Ovary (tissue), 3 donors: ENCODE measurements around the gene SPAG16.

Experiments used
- EP300 ChIP-seq: sonication (generic); formaldehyde crosslinking; IDR thresholded peaks from one replicate; pipeline ENCODE4 v1.6.1; 2017; ENCODE audit warnings: antibody characterized with exemption
- TF ChIP-seq, protein P1 (sequence below), 3 donors: fragments of 450-650 bp in 2 of 3; fragments of 200-600 bp in 1 of 3; IDR thresholded peaks; one replicate each; pipeline versions ENCODE4 v1.5.1 to v1.8.0; 2016 to 2022; ENCODE audit warnings: antibody characterized with exemption in 3 of 3, mild to moderate bottlenecking in 1 of 3
- donor health status: DM: no; HTN: no; CAD: no.

DNA sequence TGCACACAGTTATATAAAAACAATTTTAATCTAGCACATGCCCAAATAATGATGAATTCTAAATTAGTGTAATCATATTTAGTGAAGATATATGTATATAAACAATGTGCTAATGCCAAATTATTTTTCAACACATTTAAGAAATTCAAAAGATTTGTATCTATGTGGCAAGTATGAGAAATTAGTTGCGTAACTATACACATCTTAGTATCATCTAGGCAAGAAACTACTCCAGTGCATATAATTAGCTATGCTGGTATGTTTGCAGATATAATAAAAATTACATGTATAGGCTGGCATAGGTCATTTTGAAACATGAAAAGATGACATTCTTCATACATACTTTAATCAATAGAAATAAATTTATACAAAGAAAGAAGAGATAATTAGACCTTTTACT is 874.6 kb downstream of the SPAG16 start:
- TF ChIP-seq, protein P1, sequence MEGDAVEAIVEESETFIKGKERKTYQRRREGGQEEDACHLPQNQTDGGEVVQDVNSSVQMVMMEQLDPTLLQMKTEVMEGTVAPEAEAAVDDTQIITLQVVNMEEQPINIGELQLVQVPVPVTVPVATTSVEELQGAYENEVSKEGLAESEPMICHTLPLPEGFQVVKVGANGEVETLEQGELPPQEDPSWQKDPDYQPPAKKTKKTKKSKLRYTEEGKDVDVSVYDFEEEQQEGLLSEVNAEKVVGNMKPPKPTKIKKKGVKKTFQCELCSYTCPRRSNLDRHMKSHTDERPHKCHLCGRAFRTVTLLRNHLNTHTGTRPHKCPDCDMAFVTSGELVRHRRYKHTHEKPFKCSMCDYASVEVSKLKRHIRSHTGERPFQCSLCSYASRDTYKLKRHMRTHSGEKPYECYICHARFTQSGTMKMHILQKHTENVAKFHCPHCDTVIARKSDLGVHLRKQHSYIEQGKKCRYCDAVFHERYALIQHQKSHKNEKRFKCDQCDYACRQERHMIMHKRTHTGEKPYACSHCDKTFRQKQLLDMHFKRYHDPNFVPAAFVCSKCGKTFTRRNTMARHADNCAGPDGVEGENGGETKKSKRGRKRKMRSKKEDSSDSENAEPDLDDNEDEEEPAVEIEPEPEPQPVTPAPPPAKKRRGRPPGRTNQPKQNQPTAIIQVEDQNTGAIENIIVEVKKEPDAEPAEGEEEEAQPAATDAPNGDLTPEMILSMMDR (IDR thresholded peaks at IDR 0.05): no peak
- TF ChIP-seq EP300: no peak
